Common myeloid progenitor, CD34-positive (primary cell): Measurements from ENCODE around the gene DAD1.

Experiments used
- CTCF ChIA-PET: fragments of 350-600 bp; sonication (Branson Sonifier 250); formaldehyde crosslinking; loops from one replicate; lab custom pipeline; 2021; ENCODE audit warnings: antibody characterized with exemption; lab: Charles Lee
- POLR2A ChIA-PET: fragments of 350-600 bp; sonication (Branson Sonifier 250); formaldehyde crosslinking; loops from one replicate; lab custom pipeline; 2021; ENCODE audit warnings: antibody characterized with exemption; lab: Charles Lee
- DNase-seq, 3 donors: peaks; one replicate each; pipeline versions ENCODE4 v3.0.0 to v3.0.0-alpha.2; 2013
- H3K27ac ChIP-seq, 2 experiments: 1 replicate in 1 of 2; 2 replicates in 1 of 2; pipeline ENCODE4 v1.7.0; 2013; ENCODE audit warnings: inconsistent platforms in 2 of 2, low read length in 2 of 2, mild to moderate bottlenecking in 2 of 2, low read depth in 1 of 2, moderate library complexity in 1 of 2; ENCODE audit not compliant: severe bottlenecking in 2 of 2, insufficient read depth in 1 of 2, poor library complexity in 1 of 2
- H3K27me3 ChIP-seq, 5 experiments: replicated peaks in 2 of 5; 1 replicate in 3 of 5; 2 replicates in 2 of 5; pipeline versions ENCODE4 v1.6.1 to v1.7.0; 2013; ENCODE audit warnings: low read length in 4 of 5, mild to moderate bottlenecking in 2 of 5, moderate library complexity in 2 of 5, inconsistent platforms in 1 of 5; ENCODE audit not compliant: insufficient read depth in 5 of 5, control insufficient read depth in 4 of 5
- H3K36me3 ChIP-seq, 4 experiments: 1 replicate in 2 of 4; 2 replicates in 2 of 4; pipeline versions ENCODE4 v1.6.1 to v1.7.0; 2013; ENCODE audit warnings: low read length in 3 of 4, control low read depth in 1 of 4, mild to moderate bottlenecking in 1 of 4; ENCODE audit not compliant: control insufficient read depth in 4 of 4, insufficient read depth in 4 of 4
- H3K4me1 ChIP-seq, 4 experiments: 1 replicate in 3 of 4; 2 replicates in 1 of 4; pipeline versions ENCODE4 v1.6.1 to v1.7.1; 2013; ENCODE audit warnings: low read length in 3 of 4, mild to moderate bottlenecking in 3 of 4, control low read depth in 1 of 4, inconsistent platforms in 1 of 4, moderate library complexity in 1 of 4; ENCODE audit not compliant: control insufficient read depth in 4 of 4, insufficient read depth in 4 of 4; ENCODE audit errors: control extremely low read depth in 1 of 4
- H3K4me3 ChIP-seq, 7 experiments: 1 replicate in 4 of 7; 2 replicates in 3 of 7; pipeline versions ENCODE4 v1.5.1 to v1.7.0; 2013; ENCODE audit warnings: mild to moderate bottlenecking in 7 of 7, low read length in 6 of 7, moderate library complexity in 6 of 7, inconsistent platforms in 2 of 7, low read depth in 2 of 7, control low read depth in 1 of 7; ENCODE audit not compliant: insufficient read depth in 4 of 7, control insufficient read depth in 1 of 7; ENCODE audit errors: extremely low read depth in 1 of 7
- H3K9me3 ChIP-seq, 5 experiments: 1 replicate in 4 of 5; 2 replicates in 1 of 5; pipeline versions ENCODE4 v1.6.1 to v1.7.1; 2013; ENCODE audit warnings: low read length in 4 of 5, mild to moderate bottlenecking in 2 of 5, inconsistent platforms in 1 of 5, low read depth in 1 of 5, moderate library complexity in 1 of 5; ENCODE audit not compliant: control insufficient read depth in 4 of 5, insufficient read depth in 2 of 5; ENCODE audit errors: control extremely low read depth in 1 of 5
- WGBS: methylation state at CpG from one replicate; pipeline ENCODE4 v1.1.5; 2013; ENCODE audit not compliant: insufficient coverage; 5-methylcytosine and 5-hydroxymethylcytosine counted together

Gene DAD1

DNA sequence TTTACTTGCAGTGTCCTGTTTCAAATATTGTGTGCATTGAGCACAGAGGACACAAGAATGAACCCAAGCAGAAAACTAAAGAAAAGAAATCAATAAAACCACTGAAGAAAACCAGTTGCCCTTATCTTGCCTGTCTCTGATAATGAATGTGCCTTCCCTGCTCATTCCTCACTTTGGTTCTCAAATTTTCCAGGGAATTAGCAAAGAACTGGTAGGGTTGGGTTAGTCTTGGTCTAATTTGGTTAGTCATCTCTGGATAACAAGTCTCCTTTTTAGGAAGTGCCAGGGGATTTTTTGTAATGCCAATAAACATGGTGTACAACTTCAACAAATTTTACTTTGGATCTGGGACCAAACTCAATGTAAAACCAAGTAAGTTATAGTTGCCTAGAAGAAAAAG is 65.7 kb downstream of the DAD1 start:
- no peaks in the 10 kb centered on the region for H3K9me3 ChIP-seq
- no peaks in the 10 kb centered on the region for H3K36me3 ChIP-seq
- H3K27me3 ChIP-seq: peaks cover 0 to 2% (median 0%) of the 10 kb centered on the region in 5 experiments
- H3K27ac ChIP-seq: no peak overlapping the region
- peaks cover 3 to 20% (median 12%) of the 10 kb centered on the region in 4 experiments for H3K4me1 ChIP-seq
- no peak for DNase-seq
- ChIA-PET POLR2A (no interaction called here), CTCF (no interaction called here)
- no peak overlapping the region for H3K4me3 ChIP-seq

GRCh38 chr14:22522466-22522957 is 66.5 kb downstream of the DAD1 start:
- Histone ChIP-seq H3K9me3 (no peaks in the 10 kb centered on the region), H3K36me3 (no peaks in the 10 kb centered on the region), H3K27ac (no peak overlapping the region), H3K4me1 (peaks cover 3 to 20% (median 12%) of the 10 kb centered on the region in 4 experiments), H3K4me3 (no peak overlapping the region), H3K27me3 (peaks cover 0 to 3% (median 0%) of the 10 kb centered on the region in 5 experiments)
- no peak for DNase-seq
- no CpG with 5 or more reads among the region's 1 CpG for WGBS
- POLR2A ChIA-PET: interaction anchor here (1.1 kb wide), 1 partner anchor 34 kb away, joined by 3 read pairs; no protein-coding TSS in a partner anchor
- CTCF ChIA-PET: interaction anchor here (1.0 kb wide), 1 partner anchor 132 kb away, joined by 3 read pairs; no protein-coding TSS in a partner anchor

DNA sequence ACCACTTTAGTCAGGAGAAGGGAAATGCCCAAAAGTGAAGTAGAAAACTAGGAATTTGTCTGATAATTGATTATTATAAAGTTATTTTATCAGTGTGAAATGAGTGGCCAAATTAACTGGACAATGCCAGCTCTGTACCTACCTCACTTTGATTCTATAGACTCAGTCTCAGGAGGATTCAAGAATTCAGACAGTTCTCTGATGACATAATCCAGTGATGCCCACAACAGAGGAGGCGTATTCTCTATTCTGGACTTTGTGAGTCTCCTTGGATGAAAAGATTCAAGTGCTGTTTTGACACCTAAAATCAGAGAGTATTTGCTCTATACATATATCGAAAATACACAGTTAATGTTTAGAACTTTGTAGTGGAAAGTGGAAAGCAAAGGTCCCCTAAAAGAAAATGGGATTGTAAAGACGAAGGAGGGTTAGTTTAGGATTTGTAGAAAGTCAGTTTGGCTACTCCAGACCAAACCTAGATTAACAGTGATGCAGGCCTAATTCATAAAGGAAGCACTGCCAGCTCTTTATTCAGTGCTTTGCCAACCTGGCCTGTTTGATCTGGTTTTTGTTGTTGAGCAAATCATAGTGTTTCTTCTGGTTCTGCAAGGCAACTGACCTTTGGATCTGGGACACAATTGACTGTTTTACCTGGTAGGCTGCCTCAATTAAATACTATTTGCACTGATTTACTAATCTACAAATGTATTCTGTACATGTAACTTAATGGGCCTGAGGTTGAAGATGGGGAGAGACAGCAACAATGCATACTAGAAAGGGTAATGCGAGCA is 67.4 kb downstream of the DAD1 start:
- no peak overlapping the region for H3K4me3 ChIP-seq
- no peaks in the 10 kb centered on the region for H3K9me3 ChIP-seq
- H3K27me3 ChIP-seq: peaks cover 0 to 3% (median 0%) of the 10 kb centered on the region in 5 experiments
- no peak for DNase-seq
- no peak overlapping the region for H3K27ac ChIP-seq
- peaks cover 3 to 20% (median 12%) of the 10 kb centered on the region in 4 experiments for H3K4me1 ChIP-seq
- ChIA-PET POLR2A (interaction anchor here (1.1 kb wide), 1 partner anchor 35 kb away, joined by 3 read pairs; no protein-coding TSS in a partner anchor), CTCF (interaction anchor here (1.0 to 1.2 kb wide), 2 partner anchors 131 to 331 kb away, joined by 3 read pairs; no protein-coding TSS in a partner anchor)
- WGBS: 80% methylated on average over 3 of the region's 4 CpGs
- H3K36me3 ChIP-seq: no peaks in the 10 kb centered on the region

DNA sequence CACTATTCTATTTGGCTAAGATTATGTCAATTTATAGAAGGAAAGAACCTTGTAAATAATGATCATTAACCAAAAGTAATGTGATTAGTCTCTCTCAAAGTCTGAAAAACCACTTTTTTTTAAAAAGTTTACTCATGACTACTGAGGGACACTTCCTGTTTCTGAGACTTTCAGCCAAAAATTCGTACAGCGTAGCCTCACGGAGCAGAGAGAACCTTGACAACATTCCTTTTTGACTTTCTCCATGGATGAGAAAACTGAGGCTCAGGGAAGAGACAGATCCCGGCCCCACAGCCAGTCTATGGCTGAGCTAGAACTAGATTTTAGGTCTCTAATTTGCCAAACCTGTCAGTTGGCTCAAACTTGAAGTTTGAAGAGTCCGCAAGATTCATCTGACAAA is 68.2 kb downstream of the DAD1 start:
- Histone ChIP-seq H3K9me3 (no peaks in the 10 kb centered on the region), H3K4me1 (peaks cover 3 to 20% (median 12%) of the 10 kb centered on the region in 4 experiments), H3K27ac (no peak overlapping the region), H3K27me3 (peaks cover 0 to 3% (median 0%) of the 10 kb centered on the region in 5 experiments), H3K36me3 (no peaks in the 10 kb centered on the region), H3K4me3 (no peak overlapping the region)
- DNase-seq: peak in 2 of 3 donors; percentile 31 to 41
- CTCF ChIA-PET: interaction anchor here (1.0 kb wide), 1 partner anchor 19 kb away, joined by 3 read pairs; no protein-coding TSS in a partner anchor
- WGBS: 60% methylated on average over 5 of the region's 5 CpGs
- POLR2A ChIA-PET: no interaction called here

DNA sequence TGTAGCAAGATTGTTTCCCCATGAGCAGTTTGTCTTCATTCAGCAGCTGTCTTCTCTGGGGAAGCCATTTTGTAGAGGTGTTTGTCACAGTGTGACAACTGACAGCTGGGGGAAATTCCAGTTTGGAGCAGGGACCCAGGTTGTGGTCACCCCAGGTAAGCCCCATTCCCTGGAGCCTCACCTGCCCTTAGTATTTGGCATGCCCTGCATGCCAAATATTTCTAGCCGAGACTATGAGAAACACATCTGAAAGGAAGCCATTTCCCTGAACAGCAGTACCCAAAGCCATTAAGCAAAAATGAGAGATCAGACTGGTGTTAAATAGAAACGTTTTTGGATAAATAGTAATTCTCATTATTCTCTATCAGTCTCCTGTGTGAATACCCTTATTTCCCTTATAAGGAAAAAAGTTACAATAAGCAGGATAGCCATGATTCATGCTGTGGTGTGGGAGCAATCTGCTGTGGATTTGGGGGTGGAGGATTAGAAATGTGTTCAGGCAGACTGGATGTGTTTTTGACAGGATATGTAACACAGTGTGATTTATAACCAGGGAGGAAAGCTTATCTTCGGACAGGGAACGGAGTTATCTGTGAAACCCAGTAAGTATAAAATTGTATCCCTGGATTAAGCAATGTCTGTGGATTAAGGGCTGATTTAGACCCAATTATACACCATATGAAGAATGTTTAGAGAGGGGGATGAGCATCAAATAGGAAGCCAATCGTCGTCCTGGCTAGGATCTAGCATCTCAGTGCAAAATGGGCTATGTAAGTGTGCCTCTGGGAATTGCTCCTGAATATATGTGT is 68.9 kb downstream of the DAD1 start:
- WGBS: 69% methylated on average over 3 of the region's 6 CpGs
- H3K27me3 ChIP-seq: peaks cover 0 to 3% (median 0%) of the 10 kb centered on the region in 5 experiments
- ChIA-PET CTCF (interaction anchor here (0.7 to 1.7 kb wide), 9 partner anchors 8 to 36 kb away, joined by 3 to 7 read pairs (median 3); no protein-coding TSS in a partner anchor), POLR2A (no interaction called here)
- peaks cover 3 to 20% (median 13%) of the 10 kb centered on the region in 4 experiments for H3K4me1 ChIP-seq
- H3K36me3 ChIP-seq: no peaks in the 10 kb centered on the region
- H3K27ac ChIP-seq: no peak overlapping the region
- H3K9me3 ChIP-seq: no peaks in the 10 kb centered on the region
- peak in 2 of 3 donors; percentile 27 to 28 for DNase-seq
- no peak overlapping the region for H3K4me3 ChIP-seq

DNA sequence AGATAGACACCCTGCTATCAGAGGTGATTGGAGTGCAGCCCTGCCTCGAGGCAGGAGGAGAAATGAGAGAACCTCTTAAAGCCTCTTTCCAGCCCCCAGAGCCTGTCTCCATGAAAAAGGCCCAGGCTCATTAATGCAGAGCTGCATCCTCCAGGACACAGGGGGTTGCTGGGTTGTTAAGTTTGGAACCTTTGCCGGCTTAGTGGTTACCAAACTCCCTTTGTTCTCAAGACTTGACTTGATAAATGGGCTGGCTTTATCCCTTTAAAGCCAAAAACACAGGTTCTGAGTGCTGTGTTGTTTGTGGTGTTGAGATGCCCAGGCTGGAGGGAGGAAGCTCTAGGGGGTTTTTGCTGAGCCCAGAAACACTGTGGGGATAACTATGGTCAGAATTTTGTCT is 71.0 kb downstream of the DAD1 start:
- Histone ChIP-seq H3K4me3 (no peak overlapping the region), H3K27ac (no peak overlapping the region)
- POLR2A ChIA-PET: no interaction called here

More for the DNA sequence above, 71.0 kb downstream of the DAD1 start:
- 100% methylated on average over 2 of the region's 2 CpGs for WGBS
- H3K4me1 ChIP-seq: peaks cover 3 to 20% (median 13%) of the 10 kb centered on the region in 4 experiments
- H3K36me3 ChIP-seq: no peaks in the 10 kb centered on the region
- no peak for DNase-seq
- no peaks in the 10 kb centered on the region for H3K9me3 ChIP-seq
- H3K27me3 ChIP-seq: peaks cover 0 to 3% (median 0%) of the 10 kb centered on the region in 5 experiments
- CTCF ChIA-PET: interaction anchor here (1.0 to 1.7 kb wide), 3 partner anchors 11 to 30 kb away, joined by 3 read pairs; no protein-coding TSS in a partner anchor
